ENCODE results near the gene BTG3. TPM values are rescaled to one million over a fixed set of nuclear protein-coding genes. Genes with fewer than 3 reads are reported as not detected.

Gene BTG3
- total RNA-seq, 2 experiments from 2014 or later: 40.8 to 42.6 TPM

DNA sequence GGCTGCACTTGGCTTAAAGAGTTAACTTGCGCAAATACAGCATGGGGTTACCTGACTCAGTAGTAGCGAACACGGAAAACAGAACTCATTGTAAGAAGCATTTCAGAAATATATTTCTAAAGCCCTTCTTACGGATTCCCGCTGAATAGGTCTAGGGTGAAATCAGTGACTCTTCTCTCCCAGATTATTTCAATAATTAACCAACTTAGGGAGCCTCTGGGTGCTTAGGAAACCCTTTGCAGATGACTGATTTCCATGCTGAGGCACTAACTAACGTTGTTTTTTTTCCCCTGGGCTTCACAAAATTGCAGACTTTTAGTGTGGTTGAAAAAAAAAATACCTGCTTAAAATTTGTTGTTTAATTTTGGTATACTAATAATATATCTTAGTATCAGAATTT, 40.3 kb downstream of the BTG3 start:
- Mint-ChIP-seq H3K4me3 (no peak overlapping the region), H3K27me3 (no peaks in the 10 kb centered on the region), H3K36me3 (no peaks in the 10 kb centered on the region), H3K27ac (no peak overlapping the region), H3K9me3 (no peaks in the 10 kb centered on the region), H3K4me1 (no peaks in the 10 kb centered on the region)
- DNase-seq: no peak

DNA sequence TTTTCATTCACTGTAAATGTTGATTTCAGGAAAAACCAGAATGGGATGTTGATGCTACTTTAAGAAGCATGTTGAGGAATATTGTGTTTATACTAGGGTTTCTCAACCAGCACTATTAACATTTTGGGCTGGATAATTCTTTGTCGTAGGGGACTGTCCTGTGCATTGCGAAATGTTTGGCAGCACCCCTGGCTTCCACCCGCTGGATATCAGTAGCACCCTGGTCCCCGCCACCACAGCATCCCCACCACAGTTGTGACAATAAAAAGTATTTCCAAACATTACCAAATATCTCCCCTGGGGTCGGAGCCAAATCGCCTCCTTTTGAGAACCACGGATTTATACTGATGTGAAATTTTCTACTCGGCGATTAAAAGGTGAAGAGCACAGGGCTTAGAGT, 41.9 kb downstream of the BTG3 start:
- Mint-ChIP-seq H3K9me3 (no peaks in the 10 kb centered on the region), H3K4me3 (no peak overlapping the region), H3K4me1 (no peaks in the 10 kb centered on the region), H3K27ac (no peak overlapping the region), H3K27me3 (no peaks in the 10 kb centered on the region), H3K36me3 (no peaks in the 10 kb centered on the region)
- no peak for DNase-seq

DNA sequence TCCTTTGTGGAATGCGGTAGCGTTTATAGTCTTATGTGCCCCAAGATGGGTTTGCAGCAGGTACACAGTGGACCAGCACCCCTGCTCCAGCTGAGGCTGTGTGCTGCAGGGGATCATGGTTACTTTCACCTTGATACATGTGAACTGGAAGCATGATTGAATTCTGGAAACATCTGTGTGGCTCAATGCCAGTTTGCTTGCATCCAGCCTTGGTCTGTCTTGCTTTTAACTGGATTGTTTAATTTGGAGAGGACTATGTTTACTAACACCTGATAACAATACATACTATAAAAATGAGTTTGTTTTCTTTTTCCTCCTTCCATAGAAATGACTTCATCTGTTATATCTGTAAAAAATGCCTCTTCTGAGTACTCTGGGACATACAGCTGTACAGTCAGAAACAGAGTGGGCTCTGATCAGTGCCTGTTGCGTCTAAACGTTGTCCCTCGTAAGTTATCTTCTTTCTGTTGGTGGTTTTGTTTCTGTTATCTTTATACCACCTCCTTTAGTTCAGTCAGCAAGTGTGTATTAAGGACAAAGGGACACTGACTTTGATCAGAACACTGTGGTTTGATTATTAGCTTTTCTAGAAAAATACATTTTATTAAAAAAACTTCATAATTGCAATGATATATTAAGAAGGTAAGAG, 52.2 kb downstream of the BTG3 start:
- Mint-ChIP-seq H3K9me3 (no peaks in the 10 kb centered on the region), H3K4me3 (no peak overlapping the region), H3K27me3 (no peaks in the 10 kb centered on the region), H3K36me3 (no peaks in the 10 kb centered on the region), H3K4me1 (no peaks in the 10 kb centered on the region), H3K27ac (no peak overlapping the region)
- no peak for DNase-seq

DNA sequence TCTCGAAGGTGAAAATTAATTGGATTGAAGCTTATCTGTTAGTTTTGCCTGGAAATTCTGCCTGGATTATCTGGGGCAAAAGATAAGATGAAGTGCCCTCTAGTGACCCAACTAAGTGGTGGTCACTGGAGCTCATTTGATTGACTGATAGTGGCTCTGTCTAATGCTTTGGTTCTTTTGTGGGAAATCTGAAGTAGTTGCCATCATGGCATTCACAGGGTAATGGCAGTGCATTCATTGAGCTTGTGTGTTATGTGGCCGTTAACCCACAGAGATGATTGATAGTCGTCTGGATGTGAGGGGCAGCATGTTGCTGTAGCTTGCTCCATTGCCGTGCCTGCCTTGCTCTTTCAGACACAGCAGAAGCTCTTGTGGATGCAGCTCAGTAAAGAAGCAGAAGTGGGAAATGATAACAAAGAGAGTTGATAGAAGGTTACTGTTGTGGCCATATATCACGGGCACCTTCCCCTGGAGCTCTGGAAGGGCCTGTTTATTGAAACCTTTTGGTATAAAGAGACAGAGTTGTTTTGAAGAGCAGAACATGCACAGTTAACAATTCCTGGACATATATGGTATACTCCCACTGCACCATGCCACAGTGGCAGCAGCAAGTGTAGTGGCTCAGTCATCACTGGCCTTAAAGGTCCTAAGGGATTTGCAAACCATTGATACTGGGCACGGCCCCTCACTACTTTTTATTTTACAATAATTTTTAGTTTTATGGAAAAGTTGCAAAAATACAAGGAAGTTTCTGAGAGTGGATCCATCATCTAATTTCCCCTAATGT, 57.8 kb downstream of the BTG3 start:
- H3K9me3 Mint-ChIP-seq: no peaks in the 10 kb centered on the region
- no peak overlapping the region for H3K27ac Mint-ChIP-seq
- H3K36me3 Mint-ChIP-seq: no peaks in the 10 kb centered on the region
- no peak overlapping the region for H3K4me3 Mint-ChIP-seq
- no peaks in the 10 kb centered on the region for H3K27me3 Mint-ChIP-seq
- H3K4me1 Mint-ChIP-seq: no peaks in the 10 kb centered on the region
- DNase-seq: no peak

DNA sequence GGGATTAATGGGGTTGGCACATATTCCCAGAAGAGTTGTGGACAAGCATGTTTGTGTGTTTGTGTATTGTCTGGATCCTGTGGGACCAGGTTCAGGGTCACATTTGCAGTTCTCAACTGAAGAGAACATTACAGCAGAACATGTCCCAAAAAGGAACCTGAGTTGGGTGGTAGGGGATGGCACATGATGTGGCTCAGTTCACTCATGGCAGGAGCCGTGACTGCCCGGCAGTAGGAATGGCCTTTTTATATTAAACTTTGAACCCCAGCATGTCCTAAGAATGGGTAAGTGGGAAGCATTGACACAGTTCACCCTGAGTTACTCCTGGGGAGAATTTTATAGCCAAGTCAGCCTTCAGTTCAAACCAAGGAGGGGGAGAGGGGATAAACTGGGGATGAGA, 58.6 kb downstream of the BTG3 start:
- Mint-ChIP-seq H3K9me3 (no peaks in the 10 kb centered on the region), H3K4me1 (no peaks in the 10 kb centered on the region), H3K27me3 (no peaks in the 10 kb centered on the region), H3K27ac (no peak overlapping the region), H3K36me3 (no peaks in the 10 kb centered on the region), H3K4me3 (no peak overlapping the region)
- DNase-seq: no peak

DNA sequence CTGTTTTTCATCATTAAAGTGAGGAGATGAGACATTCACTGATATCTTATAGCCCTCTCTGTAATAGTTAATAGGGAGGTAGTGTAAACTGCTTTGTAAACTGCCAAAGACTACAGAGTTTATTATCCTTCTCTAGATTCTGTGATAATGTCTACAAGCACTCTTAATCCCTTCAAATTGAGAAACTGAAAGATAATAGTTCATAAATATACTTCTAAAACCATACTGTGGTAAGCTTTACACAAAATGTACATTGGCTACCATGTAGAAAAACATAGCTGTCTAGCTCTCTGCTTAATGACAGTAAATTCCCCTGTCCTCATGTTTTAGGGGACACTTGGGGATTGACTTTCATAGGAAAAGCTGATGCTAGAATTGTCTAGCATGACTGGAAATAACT, 60.3 kb downstream of the BTG3 start:
- DNase-seq: no peak
- Mint-ChIP-seq H3K9me3 (no peaks in the 10 kb centered on the region), H3K4me1 (no peaks in the 10 kb centered on the region), H3K27ac (no peak overlapping the region), H3K27me3 (no peaks in the 10 kb centered on the region), H3K36me3 (no peaks in the 10 kb centered on the region), H3K4me3 (no peak overlapping the region)

DNA sequence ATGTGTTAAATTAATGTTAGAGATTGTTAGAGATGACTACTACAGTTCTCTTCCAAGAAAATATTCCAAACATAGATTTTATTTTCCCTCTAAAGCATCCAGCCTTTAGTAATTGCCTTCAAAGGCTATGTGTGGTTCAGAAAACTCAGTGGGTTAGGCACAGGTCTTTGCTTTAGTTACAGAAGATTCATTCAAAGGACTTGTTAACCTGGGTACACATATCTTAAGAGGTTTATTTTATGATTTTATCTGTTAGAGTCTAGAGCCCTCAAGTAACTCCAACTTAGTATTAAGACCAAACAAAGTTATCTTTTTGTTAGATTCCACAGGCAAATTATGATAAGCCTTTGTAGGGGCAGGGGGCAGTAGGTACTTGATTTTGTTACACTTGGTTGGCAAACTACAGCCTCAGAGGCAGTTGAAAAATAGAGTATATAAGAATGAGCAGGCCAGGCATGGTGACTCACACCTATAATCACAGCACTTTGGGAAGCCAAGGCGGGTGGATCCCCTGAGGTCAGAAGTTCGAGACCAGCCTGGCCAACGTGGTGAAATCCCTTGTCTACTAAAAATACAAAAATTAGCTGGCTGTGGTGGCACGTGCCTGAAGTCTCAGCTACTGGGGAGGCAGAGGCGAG, 61.9 kb downstream of the BTG3 start:
- H3K9me3 Mint-ChIP-seq: no peaks in the 10 kb centered on the region
- H3K27ac Mint-ChIP-seq: no peak overlapping the region
- DNase-seq: no peak
- H3K36me3 Mint-ChIP-seq: no peaks in the 10 kb centered on the region
- H3K27me3 Mint-ChIP-seq: no peaks in the 10 kb centered on the region
- no peaks in the 10 kb centered on the region for H3K4me1 Mint-ChIP-seq
- H3K4me3 Mint-ChIP-seq: no peak overlapping the region

DNA sequence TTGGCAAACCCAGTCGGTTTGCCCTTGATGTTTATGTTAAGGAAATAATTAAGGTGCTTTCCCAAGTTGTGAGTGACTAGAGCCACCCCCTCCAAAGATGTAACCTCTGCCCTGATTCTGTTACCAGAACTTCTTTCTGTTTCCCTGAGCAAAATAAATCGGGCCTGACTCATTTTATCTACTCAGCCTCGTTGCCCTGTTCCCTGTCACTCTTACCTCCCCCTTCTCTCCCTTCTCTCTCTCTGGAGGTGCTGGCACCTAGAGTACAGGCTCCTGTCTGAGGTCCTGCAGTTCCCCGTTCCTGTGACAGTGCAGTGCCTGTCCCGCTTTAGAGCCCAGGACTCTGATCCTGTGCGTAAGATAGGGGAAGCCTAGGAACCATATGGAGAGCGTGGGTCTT, 64.4 kb downstream of the BTG3 start:
- H3K36me3 Mint-ChIP-seq: no peaks in the 10 kb centered on the region
- no peak overlapping the region for H3K27ac Mint-ChIP-seq
- no peaks in the 10 kb centered on the region for H3K4me1 Mint-ChIP-seq
- no peak overlapping the region for H3K4me3 Mint-ChIP-seq
- DNase-seq: no peak
- no peaks in the 10 kb centered on the region for H3K9me3 Mint-ChIP-seq
- H3K27me3 Mint-ChIP-seq: no peaks in the 10 kb centered on the region

DNA sequence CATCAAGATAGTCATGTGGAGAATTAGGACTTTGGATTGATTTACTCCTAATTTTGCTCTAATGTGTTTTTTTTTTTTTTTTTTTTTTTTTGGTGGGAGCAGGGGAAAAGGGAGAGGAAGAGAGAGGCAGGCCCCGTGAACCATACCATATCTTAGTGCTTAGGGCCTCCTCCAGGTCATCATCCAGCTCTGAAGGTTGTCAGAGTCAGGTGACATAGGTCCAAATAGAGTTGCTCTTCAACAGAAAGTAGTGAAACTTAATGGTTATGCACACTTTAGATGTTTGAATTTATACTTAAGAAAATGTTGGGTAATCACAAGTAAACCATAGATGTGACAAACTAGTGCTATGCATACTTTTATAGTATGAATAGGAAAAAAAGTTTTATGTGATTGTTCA, 67.7 kb downstream of the BTG3 start:
- no peak overlapping the region for H3K4me3 Mint-ChIP-seq
- DNase-seq: no peak
- no peaks in the 10 kb centered on the region for H3K9me3 Mint-ChIP-seq

More for the DNA sequence above, 67.7 kb downstream of the BTG3 start:
- no peaks in the 10 kb centered on the region for H3K27me3 Mint-ChIP-seq
- H3K4me1 Mint-ChIP-seq: no peaks in the 10 kb centered on the region
- no peak overlapping the region for H3K27ac Mint-ChIP-seq
- H3K36me3 Mint-ChIP-seq: no peaks in the 10 kb centered on the region

Other genes starting within 250 kb of the BTG3 start
- under 1 TPM; 0.56 to 0.92 TPM for gene CXADR, start 99.9 kb downstream of the BTG3 start, total RNA-seq
- 10 to 100 TPM; 35.0 to 36.5 TPM for gene C21orf91, start 206.5 kb upstream of the BTG3 start, total RNA-seq

All from activated naive CD8-positive, alpha-beta T cell treated with anti-CD3 and anti-CD28 coated beads for 36 hours (primary cell).